IMR-90 (cell line): ENCODE results near the gene TNFAIP6. TPM values are rescaled to one million over a fixed set of nuclear protein-coding genes. Genes with fewer than 3 reads are reported as not detected.

Experiments used
- ELK1 ChIP-seq: fragments of 150-350 bp; IDR thresholded peaks from 2 replicates; pipeline ENCODE4 v1.6.1; 2016; ENCODE audit warnings: low read depth, mild to moderate bottlenecking, low read length, moderate library complexity, borderline replicate concordance
- MAFK ChIP-seq: IDR thresholded peaks from 2 replicates; pipeline ENCODE4 v1.6.1; 2012; ENCODE audit warnings: low read depth, low read length, improper control_type of control experiment
- MXI1 ChIP-seq: IDR thresholded peaks from 2 replicates; pipeline ENCODE4 v1.6.1; 2012; ENCODE audit warnings: low read depth, mild to moderate bottlenecking, low read length, moderate library complexity, borderline replicate concordance
- RFX5 ChIP-seq: IDR thresholded peaks from 2 replicates; pipeline ENCODE4 v1.8.0; 2012; ENCODE audit warnings: low read depth, mild to moderate bottlenecking, low read length, moderate library complexity
- polyA plus RNA-seq, 3 experiments: library from polyadenylated mRNA; depleted of rRNA; stranded (reverse); fragments of >200 nt; gene quantifications; 2 replicates each; pipeline ENCODE4 v1.2.3, GENCODE V29; 2012; ENCODE audit warnings: low replicate concordance in 1 of 3
- total RNA-seq: library from RNA; depleted of rRNA; stranded (reverse); fragments of >200 nt; gene quantifications from 2 replicates; pipeline ENCODE4 v1.2.3, GENCODE V29; 2012

Gene TNFAIP6
- total and polyA plus RNA-seq, 2 of the 4 experiments (the other 2 are of a cell fraction): 1.8 to 2.9 TPM

DNA sequence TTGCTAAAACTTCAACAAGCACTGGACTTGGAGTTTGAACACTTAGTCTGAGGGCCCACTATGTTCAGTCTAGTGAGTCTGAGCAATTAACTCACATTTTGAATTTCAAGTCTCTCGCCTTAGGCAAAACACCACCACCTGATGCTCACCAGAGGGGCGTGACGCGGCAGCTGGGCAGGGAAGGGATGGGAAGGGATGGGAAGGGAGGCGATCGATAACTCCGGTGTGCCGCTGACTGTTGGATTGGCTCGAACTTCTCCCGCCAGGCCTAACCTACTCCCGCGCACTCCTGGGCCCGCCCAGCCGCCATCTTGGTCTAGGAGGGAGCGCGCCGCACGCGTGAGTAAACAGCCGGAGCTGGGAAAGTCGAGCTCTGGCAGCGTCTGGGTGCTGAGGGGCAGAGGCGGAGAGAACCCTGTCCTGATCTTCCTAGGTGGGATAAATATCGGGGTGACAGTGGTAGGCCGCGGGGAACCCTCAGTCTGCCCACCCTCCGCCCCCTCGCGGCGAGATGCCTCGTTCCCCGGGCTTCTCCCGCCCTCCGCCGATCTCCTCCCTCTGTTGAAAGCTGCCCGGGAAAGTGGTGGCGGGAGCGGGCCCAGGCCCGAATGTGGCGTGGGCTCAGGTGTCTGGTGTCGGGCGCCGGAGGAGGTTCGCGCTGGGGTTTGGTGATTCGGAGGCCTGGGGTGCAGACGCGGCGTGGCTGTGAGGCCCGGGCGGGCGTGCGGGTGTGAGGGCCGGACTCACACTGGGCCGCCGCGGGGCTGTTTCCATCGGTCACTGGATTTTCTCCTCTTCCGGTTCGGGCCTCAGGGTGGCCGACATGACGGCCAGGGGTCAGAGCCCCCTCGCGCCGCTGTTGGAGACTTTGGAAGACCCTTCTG is 52.5 kb downstream of the TNFAIP6 start, which contains the start of gene RIF1 (continued):
- no peak for TF ChIP-seq ELK1
- peak; percentile 18; the same call in 1 of the 2 replicates for TF ChIP-seq MAFK
- peak; percentile 90; the same call in 1 of the 2 replicates for TF ChIP-seq MXI1
- TF ChIP-seq RFX5: no peak
